Measurements from ENCODE around the gene INO80E.
"Not testable (repeated sequence)": the region's sequence is repeated elsewhere in the genome, so short reads cannot be mapped to it uniquely, and the experiment has no call there.

INO80E gene

DNA sequence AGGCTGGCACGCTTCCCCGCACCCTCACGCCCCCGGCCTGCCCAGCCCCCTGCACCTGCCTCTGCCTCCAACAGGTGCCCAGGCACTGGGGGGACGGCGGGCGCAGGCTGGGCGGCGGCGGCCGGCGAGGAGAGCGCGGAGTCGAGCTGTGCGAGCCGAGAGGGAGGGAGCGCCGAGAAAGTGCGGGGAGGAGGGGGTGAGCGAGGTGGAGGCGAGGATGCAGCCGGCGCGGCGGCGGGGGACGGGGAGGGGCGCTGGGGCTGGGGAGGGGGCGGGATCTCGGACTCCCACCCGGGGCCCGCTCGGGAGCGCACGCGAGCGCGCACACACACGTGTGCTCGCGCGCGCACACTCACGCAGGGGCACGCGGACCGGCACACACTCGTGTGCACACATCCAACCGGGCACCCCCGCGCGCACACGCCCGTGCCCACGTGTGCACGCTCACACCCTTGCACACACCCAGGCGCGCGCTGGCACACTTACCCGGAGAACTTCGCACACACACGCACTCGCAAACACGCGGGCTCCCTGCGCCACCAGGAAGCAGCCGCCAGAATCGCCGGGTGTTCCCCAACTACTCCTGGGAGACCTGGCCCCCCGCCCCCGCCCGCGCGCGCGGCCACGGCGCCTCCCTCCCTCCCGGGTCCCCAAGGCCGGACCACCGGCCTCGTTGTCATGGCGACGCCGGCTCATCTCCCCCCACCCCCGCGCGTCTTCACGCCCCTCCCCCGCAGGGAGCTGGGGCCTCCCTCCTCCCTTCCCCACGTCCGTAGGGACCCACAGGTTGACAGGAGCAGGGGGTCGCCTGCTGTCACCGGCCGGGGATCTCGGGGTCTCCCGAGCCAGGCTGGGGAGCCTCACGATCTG is 15.0 kb downstream of the INO80E start, which contains the start of gene DOC2A:
Gene DOC2A, minus strand, starts transcription at position 184 of the 870 bp plus-strand sequence. CDS start 805 bp downstream, outside the sequence.
- peak in 1 of 2 experiments; percentile 21 for DNase-seq

DNA sequence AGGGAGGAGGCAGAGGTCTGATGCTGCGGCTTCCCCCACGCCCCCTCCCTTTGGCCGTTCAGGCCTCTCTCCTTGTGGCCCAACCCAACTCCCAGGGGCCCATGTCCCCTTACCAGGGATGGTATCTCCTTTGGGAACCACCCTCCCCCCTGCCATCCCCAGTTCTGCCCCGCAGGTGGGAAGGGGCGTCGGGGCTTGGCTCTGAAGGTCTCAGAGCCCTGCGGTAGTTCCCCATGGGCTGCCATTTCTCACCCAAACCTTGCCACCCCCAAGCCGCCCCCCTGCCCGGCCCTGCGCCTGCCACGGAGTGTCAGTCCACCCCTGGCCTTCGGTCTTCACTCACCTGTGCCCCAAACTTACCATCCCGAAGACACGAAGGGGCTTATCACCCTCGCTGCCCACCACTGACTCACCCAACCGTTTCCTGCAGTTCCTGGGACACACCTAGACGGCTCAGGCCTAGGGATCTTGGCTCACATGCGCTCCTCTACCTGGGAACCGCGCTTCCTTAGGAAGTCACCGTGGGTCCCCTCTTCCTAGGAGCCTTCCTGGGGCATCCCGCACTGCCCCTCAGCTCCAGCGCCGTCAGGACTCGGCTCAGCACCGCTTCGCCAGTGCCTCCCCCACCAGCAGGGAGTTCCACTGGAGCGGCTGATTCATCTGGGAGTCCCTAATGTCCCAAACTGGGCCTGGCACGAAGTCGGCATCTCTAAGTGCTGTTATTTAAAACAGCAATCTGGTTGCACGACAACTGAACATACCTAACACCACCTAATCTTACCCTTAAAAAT is 15.9 kb downstream of the INO80E start:
- DNase-seq = no peak

DNA sequence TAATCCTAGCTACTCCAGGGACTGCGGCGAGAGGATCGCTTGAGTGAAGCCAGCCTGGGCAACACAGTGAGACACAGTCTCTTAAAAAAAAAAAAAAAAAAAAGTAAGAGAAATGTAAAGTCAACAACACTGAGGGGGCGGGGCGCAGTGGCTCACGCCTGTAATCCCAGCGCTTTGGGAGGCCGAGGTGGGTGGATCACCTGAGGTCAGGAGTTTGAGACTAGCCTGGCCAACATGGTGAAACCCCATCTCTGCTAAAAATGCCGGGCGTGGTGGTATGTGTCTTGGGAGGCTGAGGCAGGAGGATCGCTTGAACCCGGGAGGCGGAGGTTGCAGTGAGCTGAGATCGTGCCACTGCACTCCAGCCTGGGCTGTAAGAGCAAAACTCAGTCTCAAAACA is 16.6 kb downstream of the INO80E start:
- DNase-seq = not testable (repeated sequence)

DNA sequence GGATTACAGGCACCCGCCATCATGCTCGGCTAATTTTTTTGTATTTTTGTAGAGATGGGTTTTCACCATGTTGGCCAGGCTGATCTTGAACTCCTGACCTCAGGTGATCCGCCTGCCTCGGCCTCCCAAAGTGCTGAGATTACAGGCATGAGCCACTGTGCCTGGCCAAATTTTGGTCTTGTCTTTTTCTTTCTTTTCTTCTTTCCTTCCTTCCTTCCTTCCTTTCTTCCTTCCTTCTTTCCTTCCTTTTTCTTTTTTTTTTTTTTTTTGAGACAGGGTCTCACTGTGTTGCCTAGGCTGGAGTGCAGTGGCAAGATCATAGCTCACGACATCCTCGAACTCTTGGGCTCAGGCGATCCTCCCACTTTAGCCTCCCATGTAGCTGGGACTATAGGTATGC is 19.4 kb downstream of the INO80E start:
- DNase-seq = not testable (repeated sequence)

DNA sequence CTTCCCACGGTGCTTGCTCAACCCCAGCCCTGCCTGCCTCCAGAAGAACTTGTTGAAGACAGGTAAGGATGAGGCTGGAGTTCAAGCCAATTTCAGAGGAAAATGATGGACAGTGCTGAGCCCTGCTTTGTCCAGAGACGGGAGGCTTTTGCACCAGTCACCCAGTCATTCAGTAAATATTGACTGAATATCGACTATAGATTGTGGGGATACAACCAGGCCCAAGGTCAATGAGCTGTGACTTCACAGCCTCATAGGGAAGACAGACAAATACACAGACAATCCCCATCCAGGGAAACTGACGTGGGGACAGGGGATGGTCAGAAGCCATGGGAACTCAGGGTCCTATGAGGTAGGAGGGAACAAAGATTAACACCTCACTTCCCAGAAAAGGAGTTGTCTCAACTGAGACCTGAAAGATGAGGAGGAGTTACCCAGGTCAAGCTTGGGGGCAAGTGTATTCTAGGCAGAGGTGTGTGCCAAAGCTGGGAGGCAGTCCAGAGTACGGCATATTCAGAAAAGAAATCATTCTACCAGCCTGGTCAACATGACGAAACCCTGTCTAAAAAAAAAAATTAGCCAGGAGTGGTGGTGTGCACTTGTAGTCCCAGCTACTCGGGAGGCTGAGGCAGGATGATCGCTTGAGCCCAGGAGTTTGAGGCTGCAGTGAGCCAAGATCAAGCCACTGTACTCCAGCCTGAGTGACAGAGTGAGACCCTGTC is 20.7 kb downstream of the INO80E start:
- no peak for DNase-seq

DNA sequence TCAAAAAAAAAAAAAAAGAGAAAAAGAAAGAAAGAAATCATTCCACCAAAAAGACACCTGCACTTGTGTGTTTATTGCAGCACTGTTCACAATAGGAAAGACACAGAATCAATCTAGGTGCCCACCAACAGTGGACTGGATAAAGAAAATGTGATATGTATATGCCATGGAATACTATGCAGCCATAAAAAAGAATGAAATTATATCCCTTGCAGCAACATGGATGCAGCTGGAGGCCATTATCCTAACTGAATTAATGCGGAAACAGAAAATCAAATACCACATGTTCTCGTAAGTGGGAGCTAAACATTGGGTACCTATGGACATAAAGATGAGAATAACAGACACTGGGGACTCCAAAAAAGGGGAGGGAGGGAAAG is 21.2 kb downstream of the INO80E start:
- no peak for DNase-seq

DNA sequence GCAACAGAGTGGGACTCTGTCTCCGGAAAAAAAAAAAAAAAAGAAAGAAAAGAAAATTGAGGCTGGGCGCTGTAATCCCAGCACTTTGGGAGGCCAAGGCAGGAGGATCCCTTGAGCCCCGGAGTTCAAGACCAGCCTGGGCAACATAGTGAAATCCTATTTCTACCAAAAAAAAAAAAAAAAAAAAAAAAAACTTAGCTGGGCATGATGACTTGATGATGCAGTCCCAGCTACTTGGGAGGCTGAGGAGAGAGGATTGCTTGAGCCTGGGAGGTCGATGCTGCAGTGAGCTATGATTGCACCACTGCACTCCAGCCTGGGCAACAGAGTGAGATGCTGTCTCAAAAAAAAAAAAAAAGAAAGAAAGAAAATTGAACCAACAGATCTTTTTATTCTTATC is 21.9 kb downstream of the INO80E start:
- not testable (repeated sequence) for DNase-seq

DNA sequence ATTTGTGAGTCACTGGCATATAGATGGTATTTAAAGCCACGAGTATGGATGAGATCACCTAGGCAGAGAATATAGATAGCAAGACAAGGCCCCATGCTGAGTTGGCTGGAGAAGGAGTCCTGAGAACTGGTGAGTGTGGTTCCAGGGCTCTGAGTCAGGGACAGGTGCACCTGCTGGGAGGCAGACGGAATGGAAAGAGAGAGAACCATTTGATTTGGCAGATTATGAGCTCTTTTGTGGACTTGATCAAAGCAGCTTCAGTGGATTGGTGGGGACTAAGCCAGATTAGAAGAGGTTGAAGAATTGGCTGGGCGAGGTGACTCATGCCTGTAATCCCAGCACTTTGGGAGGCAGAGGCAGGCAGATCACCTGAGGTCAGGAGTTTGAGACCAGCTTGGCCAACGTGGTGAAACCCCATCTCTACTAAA is 22.7 kb downstream of the INO80E start:
- DNase-seq = no peak

DNA sequence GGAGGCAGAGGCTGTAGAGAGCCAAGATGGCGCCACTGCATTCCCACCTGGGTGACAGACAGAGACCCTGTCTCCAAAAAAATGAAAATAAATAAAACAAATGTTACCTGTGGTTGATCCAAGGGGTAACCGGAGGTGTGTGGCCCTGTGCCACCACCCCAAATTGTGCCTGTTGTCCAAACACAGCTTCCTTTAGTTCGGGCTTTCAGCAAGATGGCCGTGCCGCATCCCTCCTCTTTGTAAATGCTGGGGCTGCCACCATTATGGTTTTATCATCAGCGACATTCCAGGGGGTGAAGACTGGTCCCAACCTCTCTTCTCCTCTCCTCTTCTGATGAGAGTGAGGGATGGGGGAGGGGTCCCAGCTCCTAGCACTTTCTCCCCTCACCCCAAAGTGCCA is 26.8 kb downstream of the INO80E start, which contains the start of gene C16orf92:
Gene C16orf92, plus strand, starts transcription at position 312 of the 400 bp plus-strand sequence. CDS start 143 bp downstream, outside the sequence.
- no peak for DNase-seq

DNA sequence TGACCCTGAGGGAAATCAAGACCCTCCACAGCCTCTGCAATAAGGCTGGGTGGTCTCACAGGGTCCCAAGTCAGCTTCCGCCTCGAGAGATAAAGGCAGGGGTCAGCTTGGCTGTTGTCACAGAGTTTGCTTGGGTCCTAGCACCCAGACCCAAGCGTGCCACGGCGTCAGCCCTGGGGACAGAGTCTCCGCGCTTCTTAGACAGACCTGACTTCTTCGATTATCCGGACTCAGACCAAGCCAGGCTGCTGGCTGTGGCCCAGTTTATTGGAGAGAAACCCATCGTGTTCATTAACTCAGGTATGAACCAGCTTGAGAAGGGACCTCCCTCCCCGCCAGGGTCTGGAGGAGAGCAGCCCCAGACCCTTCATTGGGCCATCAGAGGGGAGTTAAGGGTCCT is 27.5 kb downstream of the INO80E start:
- no peak for DNase-seq

DNA sequence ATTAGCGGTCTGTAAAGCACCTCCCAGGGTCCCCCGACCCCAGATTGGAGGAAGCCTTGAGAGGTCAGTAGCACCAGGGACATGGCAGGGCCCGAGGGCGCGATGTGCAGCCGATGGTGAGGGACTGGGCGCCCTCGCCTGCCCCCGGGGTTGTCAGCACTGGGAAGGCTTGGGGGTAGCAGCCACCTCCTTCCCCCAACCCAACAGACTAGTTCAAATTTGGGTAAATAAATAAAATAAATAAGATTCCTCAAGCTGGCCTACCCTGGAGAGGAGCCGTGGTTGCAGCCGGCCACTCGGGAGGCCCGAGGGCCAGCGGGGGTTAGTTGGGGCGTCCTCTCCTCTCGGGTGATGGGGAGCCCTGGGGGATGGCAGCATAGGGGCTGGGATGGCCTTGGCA is 28.4 kb downstream of the INO80E start:
- DNase-seq = no peak

DNA sequence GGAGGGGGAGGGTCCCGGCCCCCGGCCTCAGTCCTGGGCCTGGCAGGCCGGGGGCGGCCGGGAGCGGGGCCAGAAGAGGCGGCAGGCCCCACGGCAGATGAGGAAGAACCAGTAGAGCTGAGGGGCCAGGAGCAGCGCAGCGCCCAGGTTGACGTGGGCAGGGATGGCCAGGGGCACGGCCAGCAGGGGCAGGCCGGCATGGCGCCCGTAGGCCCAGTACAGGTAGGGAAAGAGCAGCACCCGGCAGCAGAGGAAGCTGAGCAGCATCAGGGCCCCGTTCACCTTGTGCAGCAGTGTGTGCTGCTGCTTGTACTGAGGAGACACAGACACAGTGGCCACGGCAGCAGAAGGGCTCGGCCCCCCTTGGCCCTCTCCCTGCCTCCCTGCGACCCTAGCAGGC is 29.1 kb downstream of the INO80E start:
- no peak for DNase-seq

DNA sequence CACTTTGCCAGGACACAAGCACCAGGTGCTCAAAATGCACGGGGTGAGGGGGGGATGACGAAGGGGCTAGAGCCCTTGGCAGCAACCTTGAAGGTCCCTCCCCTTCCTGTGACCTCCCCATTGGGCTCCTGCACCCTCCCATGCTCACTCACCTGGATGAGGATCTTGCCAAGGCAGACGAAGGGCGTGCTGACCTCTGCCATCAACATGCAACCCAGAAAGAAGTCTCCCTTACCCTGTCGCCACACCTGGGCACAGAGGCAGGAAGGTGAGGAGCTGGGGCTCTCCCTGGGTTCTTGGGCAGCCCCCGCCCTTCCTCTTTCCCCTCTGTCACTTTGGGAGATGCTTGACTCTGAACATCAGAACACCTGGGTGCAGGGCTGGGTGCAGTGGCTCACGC is 29.5 kb downstream of the INO80E start:
- DNase-seq = no peak

DNA sequence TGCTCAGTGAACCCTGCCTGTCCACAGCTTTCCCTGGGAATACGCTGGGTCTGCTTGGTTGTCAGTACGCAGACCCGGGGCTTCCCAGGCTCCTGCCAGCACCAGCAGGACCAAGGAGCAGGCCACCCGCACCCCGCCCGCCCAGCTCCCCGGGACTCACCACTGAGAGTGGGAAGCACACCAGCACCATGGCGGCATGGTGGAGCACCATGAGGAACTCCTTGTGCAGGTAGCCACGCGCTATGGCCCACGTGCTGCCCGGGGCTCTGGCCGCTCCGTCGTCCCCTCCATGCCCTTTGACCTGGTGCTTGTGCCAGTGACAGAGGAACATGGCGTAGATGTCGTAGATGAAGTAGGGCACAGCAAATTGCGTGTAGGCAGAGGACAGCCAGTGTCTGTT is 30.4 kb downstream of the INO80E start:
- no peak for DNase-seq

DNA sequence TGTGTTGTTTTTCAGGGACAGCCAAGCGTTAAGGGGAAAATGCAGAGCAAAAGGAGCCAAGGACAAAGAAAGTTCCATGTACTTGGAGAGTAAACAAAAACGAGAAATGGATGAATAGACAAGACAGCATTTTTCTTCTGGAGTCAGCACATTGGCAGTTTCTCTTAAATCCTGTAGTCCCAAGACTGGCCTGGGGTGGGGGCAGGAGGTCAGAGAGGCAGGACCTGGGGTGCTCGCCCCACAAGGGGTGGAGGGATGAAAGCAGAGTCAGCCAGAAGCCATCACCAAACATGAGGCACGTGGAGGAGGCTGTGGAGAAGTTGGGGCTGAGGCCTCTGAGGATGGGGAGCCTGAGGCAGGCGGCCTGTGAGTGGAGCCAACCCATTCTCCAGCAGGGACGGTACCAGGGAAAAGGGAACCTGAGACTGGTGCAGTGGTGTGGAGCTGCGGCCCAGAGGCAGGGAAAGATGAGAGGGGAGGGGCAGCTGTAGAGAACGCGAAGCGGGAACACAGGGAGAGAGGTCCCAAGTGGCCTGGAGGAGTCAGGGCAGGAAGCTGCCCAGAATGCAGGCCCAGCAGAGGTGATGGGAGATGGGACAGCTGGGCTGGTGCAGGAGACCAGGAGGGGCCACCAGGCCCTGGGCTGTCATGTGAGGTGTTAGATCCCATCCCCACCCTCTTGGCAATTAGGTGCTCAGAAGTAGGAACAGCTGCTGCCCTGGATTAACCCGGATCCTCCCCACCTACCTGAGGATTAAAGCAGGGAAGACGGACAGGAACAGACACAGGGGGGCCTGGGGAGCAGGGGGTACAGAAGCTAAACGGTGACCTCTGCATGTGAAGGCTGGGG is 31.8 kb downstream of the INO80E start:
- no peak for DNase-seq

DNA sequence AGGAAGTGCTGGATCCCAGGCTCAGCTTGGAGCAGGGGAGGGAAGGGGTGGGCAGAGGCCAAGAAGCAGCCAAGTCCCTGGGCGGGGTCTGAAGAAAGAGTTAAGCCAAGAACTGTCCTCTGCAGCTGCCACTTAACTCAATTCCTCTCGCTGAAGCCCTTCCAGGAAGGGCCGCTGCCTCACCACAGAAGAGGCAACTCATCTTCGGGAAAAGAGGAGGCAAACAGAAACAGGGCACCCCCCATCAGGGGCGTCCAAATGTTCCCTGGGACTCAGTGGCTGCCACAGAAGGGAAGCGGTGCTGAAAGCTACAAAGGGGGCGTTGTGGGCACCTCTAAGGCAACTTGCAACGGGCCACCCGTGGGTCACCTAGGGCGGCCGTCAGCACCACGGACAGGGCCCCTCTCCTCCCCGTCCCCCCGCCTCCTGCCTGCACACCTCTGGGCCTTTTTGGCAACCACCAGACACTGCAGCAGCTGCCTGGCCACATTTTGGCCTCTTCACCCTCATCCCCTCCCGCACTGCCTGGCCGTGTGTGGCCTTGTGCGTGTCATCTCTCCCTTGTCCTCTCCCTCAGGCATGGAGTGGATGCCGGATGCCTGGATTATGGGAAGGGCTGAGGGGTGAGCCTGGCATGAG is 32.5 kb downstream of the INO80E start:
- DNase-seq = no peak

DNA sequence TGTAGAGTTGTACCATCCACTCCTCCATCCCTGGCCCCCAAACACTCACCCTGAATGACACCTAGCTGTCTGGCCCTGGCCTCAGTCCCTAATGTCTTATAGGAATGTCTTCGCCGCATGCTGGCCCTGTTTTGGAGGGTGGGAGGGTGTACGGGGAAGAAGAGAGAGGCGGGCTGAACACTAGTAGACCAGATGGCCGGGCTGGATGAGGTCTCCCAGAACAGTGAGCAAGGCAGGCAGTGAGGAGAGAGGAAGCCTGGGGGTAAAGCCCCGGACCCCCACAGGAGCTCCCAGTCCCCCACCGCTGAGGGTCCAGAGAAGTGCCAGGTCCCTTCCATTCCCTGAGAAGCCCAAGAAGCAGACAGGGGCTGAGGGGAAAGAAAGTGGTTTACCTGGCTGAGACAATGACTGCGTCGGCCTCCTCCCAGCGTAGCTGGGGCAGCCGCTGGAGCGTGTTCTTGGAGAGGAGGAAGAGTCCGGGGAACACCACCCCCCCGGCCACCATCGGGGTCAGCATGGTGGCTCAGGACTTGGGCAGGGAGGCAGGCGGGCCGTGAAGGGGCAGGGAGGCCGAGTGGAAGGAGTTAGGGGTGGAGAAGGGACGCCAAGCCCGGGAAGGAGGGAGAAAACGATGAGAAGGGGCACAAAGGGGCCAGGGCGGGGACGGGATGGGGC is 34.1 kb downstream of the INO80E start:
- DNase-seq = no peak

DNA sequence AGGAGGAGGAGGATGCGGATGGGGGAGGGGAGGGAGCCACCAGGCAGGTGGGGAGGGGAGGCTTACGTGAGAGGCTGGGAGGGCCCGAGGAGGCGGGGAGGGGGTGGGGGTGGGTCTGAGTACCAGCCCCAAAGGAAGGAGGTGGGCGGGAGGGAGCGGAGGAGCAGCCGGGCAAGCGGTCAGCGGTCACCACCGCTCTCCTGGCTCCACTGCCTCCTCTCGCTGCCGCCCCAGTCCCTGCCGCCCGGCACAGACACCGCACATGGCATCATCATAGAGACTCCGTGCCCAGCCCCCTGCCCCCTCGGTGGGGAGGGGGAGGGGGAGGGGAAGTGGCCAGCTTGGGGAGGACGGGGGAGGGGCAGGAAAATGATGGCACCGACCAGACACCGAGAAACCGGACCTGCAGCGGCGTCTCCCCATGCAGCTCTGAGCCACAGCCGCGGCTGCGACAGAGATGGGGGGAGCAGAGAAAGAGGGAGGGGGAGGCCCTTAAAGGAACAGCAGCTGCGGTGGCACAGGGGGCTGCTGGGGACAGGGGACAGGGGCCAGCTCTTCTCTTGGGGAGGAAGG is 34.9 kb downstream of the INO80E start, which contains the start of gene TLCD3B:
Gene TLCD3B, minus strand, starts transcription at position 431 of the 573 bp plus-strand sequence. CDS start 744 bp downstream, outside the sequence.
- no peak for DNase-seq

DNA sequence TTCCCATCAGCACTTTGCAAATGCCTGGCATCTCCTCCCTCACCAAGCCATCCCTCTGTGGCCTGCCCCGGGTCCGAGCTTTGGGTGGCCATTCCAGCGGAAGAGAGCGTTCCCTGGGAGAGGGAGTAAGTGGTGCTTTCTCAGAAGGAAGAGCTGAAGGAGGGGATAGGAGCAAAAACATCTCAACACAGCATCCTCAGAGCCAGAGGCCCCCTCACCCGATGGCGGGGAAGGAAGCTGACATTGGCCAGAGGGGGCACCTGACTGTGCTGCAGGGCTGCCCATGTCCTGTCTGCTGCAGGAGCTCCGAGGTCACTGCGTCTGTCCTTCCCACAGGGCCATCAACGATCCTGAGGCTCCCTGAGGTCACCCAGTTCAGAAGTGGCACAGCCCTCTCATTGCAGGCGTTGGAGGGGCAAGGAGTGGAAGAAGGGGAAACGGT is 35.5 kb downstream of the INO80E start:
- no peak for DNase-seq

DNA sequence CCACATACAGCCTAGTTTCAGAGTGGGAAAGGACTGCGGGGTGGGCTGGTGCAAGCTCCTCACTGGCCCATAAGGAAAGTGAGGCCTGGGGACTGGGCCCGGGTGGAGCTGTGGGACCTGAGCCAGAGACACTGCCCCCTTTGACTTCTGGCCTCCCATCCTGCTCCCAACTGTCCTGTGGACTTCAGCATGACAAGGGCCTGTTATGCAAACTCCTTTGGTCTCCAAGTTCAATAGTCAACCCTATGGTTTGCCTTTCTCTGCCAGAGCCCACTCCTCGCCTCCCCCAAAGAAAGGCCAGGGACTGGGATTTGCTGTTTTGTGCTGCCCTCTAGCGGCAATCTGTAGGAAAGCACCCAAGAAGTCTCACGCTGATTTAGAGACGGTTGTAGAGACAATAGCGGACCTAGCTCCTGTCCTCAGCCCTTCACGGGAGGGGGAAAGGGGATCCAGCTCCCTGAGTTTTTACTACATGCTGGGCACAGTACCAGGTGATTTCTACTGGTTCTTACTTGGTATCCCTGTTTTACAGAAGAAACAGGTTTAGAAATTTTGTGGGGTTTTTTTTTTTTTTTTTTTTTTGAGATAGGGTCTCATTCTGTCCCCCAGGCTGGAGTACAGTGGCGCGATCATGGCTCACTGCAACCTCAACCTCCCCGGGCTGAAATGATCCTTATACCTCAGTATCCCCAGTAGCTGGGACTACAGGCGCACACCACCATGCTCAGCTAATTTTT is 36.2 kb downstream of the INO80E start:
- peak; percentile 45 to 63 for DNase-seq
